OCI-LY7 (cell line): Measurements from ENCODE around the gene ZIC4. TPM values are rescaled to one million over a fixed set of nuclear protein-coding genes. Genes with fewer than 3 reads are reported as not detected.

Experiments used
- Bru-seq: library from RNA; stranded (reverse); fragments of 400-500 nt; gene quantifications from one replicate; lab custom pipeline; 2021; lab: Mats Ljungman, UMichigan
- BruChase-seq, 2 experiments: library from RNA; stranded (reverse); fragments of 400-500 nt; gene quantifications; one replicate each; lab custom pipeline; 2021; lab: Mats Ljungman, UMichigan
- BruUV-seq: library from RNA; stranded (reverse); fragments of 400-500 nt; replicated peaks from 2 replicates; lab custom pipeline; 2021; lab: Mats Ljungman, UMichigan
- CTCF ChIA-PET: fragments of 300-600 bp; sonication (Branson Sonifier 250); formaldehyde crosslinking; loops from one replicate; lab custom pipeline; 2022; ENCODE audit warnings: antibody characterized with exemption; ENCODE audit not compliant: unreplicated experiment; lab: Charles Lee
- POLR2A ChIA-PET: fragments of 300-600 bp; sonication (Branson Sonifier 250); formaldehyde crosslinking; loops from one replicate; lab custom pipeline; 2022; ENCODE audit warnings: antibody characterized with exemption; lab: Charles Lee
- DNase-seq: peaks from one replicate; pipeline ENCODE4 v3.0.0-alpha.2; 2015; ENCODE audit warnings: low spot score
- H2AFZ ChIP-seq: fragments of 200-600 bp; sonication (generic), shearing (Covaris generic); 2 replicates; pipeline ENCODE4 v1.6.1; 2014; ENCODE audit warnings: mild to moderate bottlenecking, antibody characterized with exemption, low read length, moderate library complexity
- H3K27ac ChIP-seq: fragments of 200-600 bp; sonication (generic); 2 replicates; pipeline ENCODE4 v1.5.1; 2014; ENCODE audit warnings: mixed run types, low read depth, mild to moderate bottlenecking, moderate library complexity, low read length, inconsistent platforms; ENCODE audit not compliant: poor library complexity, severe bottlenecking
- H3K36me3 ChIP-seq: fragments of 200-600 bp; sonication (generic); 2 replicates; pipeline ENCODE4 v1.6.1; 2014; ENCODE audit warnings: mild to moderate bottlenecking, antibody characterized with exemption, low read length, moderate library complexity, mixed read lengths; ENCODE audit not compliant: insufficient read depth
- H3K4me1 ChIP-seq: fragments of 200-600 bp; sonication (generic); 2 replicates; pipeline ENCODE4 v1.5.1; 2014; ENCODE audit warnings: mild to moderate bottlenecking, low read length; ENCODE audit not compliant: insufficient read depth, poor library complexity, severe bottlenecking
- H3K4me2 ChIP-seq: fragments of 200-600 bp; sonication (generic); 2 replicates; pipeline ENCODE4 v1.6.1; 2014; ENCODE audit warnings: mild to moderate bottlenecking, low read length
- H3K4me3 ChIP-seq: fragments of 200-600 bp; sonication (generic); 2 replicates; pipeline ENCODE4 v1.5.1; 2014; ENCODE audit warnings: mild to moderate bottlenecking, low read depth, low read length; ENCODE audit not compliant: poor library complexity, severe bottlenecking
- H3K79me2 ChIP-seq: fragments of 200-600 bp; sonication (generic); 2 replicates; pipeline ENCODE4 v1.6.1; 2016; ENCODE audit warnings: low read depth, mild to moderate bottlenecking, low read length, moderate library complexity, mixed read lengths; ENCODE audit not compliant: insufficient read depth
- H3K9me2 ChIP-seq: fragments of 200-600 bp; sonication (generic); 2 replicates; pipeline ENCODE4 v1.6.1; 2016; ENCODE audit warnings: mild to moderate bottlenecking, low read length, mixed read lengths; ENCODE audit not compliant: insufficient read depth
- H3K9me3 ChIP-seq: fragments of 200-600 bp; sonication (generic); 2 replicates; pipeline ENCODE4 v1.6.1; 2014; ENCODE audit warnings: mild to moderate bottlenecking, mixed run types, low read length, mixed read lengths
- H4K20me1 ChIP-seq: fragments of 200-600 bp; sonication (generic); 2 replicates; pipeline ENCODE4 v1.6.1; 2014; ENCODE audit warnings: mild to moderate bottlenecking, antibody characterized with exemption, low read length, moderate library complexity, mixed read lengths; ENCODE audit not compliant: insufficient read depth
- EZH2phosphoT487 ChIP-seq: fragments of 200-600 bp; sonication (generic); IDR thresholded peaks from 2 replicates; pipeline ENCODE4 v1.6.1; 2018; ENCODE audit warnings: low read depth, borderline replicate concordance, mild to moderate bottlenecking, mixed run types, antibody characterized with exemption, low read length, moderate library complexity, mixed read lengths
- intact Hi-C: fragments of 100-400 bp; cut with micrococcal nuclease; formaldehyde crosslinking; loops from one replicate; pipeline ENCODE4 v1.10.0; 2022; ENCODE audit not compliant: unreplicated experiment
- long read RNA-seq: library from polyadenylated mRNA; stranded (forward); transcript quantifications from one replicate; pipeline ENCODE4 v2.0.0, GENCODE V29; 2022
- total RNA-seq, 2 experiments: library from RNA; depleted of rRNA in 1 of 2; stranded (reverse); fragments of >200 nt in 1 of 2; shearing (Covaris generic) in 1 of 2; gene quantifications; 2 replicates each; pipeline ENCODE4 v1.2.3, GENCODE V29; 2014 to 2022
- TF ChIP-seq, protein P1 (sequence below): fragments of 200-600 bp; sonication (generic); conservative IDR thresholded peaks from 2 replicates; pipeline ENCODE4 v1.5.1; 2014; ENCODE audit warnings: mild to moderate bottlenecking, antibody characterized with exemption, low read length, moderate library complexity, mixed read lengths

The ZIC4 gene
- not detected in 2 replicates for total RNA-seq (2014; rRNA removed; shearing (Covaris generic))
- not detected in 2 replicates for total RNA-seq (2022)
- not detected for Bru-seq, nascent RNA
- not detected for BruChase-seq, experiment 1, labeled RNA remaining after a 6-hour chase
- not detected for BruChase-seq, experiment 2, labeled RNA remaining after a 2-hour chase
- long read RNA-seq, result 0 reads

DNA sequence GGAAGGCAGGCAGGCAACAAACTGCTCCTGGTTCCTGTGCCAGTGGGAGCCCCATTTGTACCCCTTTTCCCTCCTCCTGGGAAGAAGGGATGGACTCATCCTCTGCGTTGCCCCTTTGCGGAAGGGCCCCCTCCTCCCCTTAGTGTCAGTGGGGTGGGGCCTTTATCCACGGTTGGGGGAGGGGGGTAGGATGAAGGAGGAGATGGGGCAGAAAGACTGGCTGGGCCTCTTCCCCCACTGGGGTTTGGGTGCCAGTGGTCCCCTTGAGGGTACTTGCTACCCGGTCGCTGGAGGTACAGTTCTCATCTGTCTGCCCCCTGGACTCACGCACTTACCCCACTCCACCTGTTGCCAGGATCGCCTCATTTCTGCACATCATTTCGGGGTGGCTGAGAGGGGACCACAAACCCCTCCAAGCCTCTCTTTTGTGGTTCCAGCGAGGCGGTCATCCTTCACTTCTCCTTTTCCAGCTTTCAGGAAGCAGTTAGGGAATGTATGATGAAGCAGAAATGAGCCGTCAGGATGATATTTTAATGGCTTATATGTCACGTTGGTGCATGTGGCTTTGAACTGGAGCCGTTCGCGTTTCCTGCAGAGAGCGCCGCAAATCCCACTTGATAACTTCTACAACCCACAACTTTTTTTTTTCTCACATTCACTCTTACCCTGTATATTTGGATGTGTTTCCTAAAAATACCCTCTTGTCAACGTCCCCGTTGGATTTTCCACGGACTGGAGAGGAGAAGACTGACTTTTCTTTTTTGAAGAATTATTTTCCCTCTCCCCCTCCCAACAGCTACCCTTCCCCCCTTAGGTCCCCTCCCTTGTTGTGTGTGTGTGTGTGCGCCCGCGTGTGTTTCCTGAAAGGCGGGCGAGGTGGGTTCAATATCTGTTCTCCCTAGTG, at the start of gene ZIC4:
Gene ZIC4, minus strand, starts transcription at position 516 of the 904 bp plus-strand sequence. CDS start 3,746 bp downstream, outside the sequence.
- no peaks in the 10 kb centered on the region for H3K9me3 ChIP-seq
- TF ChIP-seq, protein P1, sequence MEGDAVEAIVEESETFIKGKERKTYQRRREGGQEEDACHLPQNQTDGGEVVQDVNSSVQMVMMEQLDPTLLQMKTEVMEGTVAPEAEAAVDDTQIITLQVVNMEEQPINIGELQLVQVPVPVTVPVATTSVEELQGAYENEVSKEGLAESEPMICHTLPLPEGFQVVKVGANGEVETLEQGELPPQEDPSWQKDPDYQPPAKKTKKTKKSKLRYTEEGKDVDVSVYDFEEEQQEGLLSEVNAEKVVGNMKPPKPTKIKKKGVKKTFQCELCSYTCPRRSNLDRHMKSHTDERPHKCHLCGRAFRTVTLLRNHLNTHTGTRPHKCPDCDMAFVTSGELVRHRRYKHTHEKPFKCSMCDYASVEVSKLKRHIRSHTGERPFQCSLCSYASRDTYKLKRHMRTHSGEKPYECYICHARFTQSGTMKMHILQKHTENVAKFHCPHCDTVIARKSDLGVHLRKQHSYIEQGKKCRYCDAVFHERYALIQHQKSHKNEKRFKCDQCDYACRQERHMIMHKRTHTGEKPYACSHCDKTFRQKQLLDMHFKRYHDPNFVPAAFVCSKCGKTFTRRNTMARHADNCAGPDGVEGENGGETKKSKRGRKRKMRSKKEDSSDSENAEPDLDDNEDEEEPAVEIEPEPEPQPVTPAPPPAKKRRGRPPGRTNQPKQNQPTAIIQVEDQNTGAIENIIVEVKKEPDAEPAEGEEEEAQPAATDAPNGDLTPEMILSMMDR, result no peak
- no peak for TF ChIP-seq EZH2phosphoT487
- H4K20me1 ChIP-seq, result no peaks in the 10 kb centered on the region
- DNase-seq, result no peak
- H3K4me2 ChIP-seq, result no peak within 1 kb of the TSS
- no peaks in the 10 kb centered on the region for H3K79me2 ChIP-seq
- no peaks in the 10 kb centered on the region for H3K9me2 ChIP-seq
- H3K27ac ChIP-seq, result no peak within 1 kb of the TSS
- H2AFZ ChIP-seq, result no peak within 1 kb of the TSS
- intact Hi-C loops, result no loop called here
- POLR2A ChIA-PET, result no interaction called here
- no peaks in the 10 kb centered on the region for H3K4me1 ChIP-seq
- no TSS peak for BruUV-seq
- no peaks in the 10 kb centered on the region for H3K36me3 ChIP-seq
- H3K4me3 ChIP-seq, result no peak within 1 kb of the TSS
- CTCF ChIA-PET, result no interaction called here

DNA sequence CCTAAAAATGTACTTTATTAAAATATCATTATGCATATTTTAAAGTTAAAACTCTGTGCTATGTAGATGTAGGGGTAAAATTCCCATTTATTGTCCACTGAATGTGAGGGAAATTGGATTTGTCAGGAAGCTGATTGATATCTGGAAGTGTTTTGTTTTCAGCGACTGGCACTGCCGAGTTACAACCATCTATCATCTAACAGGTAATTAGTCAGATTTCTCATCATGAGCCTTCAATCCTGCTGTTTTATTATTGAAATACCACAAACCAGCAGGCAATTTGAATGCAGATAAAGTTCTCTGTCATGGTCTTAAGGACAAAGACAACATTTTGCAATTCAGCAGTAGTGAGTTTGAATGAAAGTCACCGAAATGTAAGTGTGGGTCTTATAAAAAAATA, 43.3 kb upstream of the ZIC4 start:
- no peak overlapping the region for H3K4me2 ChIP-seq
- no peak overlapping the region for H3K4me3 ChIP-seq
- no peaks in the 10 kb centered on the region for H4K20me1 ChIP-seq
- intact Hi-C loops, result no loop called here
- no peak overlapping the region for H2AFZ ChIP-seq
- CTCF ChIA-PET, result no interaction called here
- no peaks in the 10 kb centered on the region for H3K36me3 ChIP-seq
- no peak for DNase-seq
- H3K9me2 ChIP-seq, result no peaks in the 10 kb centered on the region
- H3K9me3 ChIP-seq, result no peaks in the 10 kb centered on the region
- no peaks in the 10 kb centered on the region for H3K4me1 ChIP-seq
- H3K27ac ChIP-seq, result no peak overlapping the region
- POLR2A ChIA-PET, result no interaction called here
- no TSS peak for BruUV-seq
- H3K79me2 ChIP-seq, result no peaks in the 10 kb centered on the region
- TF ChIP-seq, protein P1, result no peak
- no peak for TF ChIP-seq EZH2phosphoT487
